AG04449 (cell line): ENCODE measurements around the gene PF4V1.

Experiments used
- CTCF ChIA-PET: fragments of 350-600 bp; formaldehyde crosslinking; extraction: SDS; loops from one replicate; lab custom pipeline; 2021; ENCODE audit warnings: antibody characterized with exemption; lab: Yijun Ruan, JAX
- POLR2A ChIA-PET: fragments of 400-600, 350-600 bp; formaldehyde crosslinking; extraction: SDS; loops from one replicate; lab custom pipeline; 2020; ENCODE audit warnings: antibody characterized with exemption, inconsistent platforms; lab: Yijun Ruan, JAX
- DNase-seq: peaks from one replicate; pipeline ENCODE4 v3.0.0-alpha.2; 2010; ENCODE audit warnings: low read depth, low spot score
- H3K4me3 ChIP-seq: 2 replicates; pipeline ENCODE4 v1.5.1; 2011; ENCODE audit warnings: low read depth, mild to moderate bottlenecking, control low read depth, low read length
- TF ChIP-seq, protein P1 (sequence below): IDR thresholded peaks from one replicate; pipeline ENCODE4 v1.5.1; 2011; ENCODE audit warnings: mild to moderate bottlenecking, moderate library complexity, low read length, control low read depth, inconsistent platforms; ENCODE audit not compliant: insufficient read depth; ENCODE audit errors: missing control alignments

Gene PF4V1, protein sequence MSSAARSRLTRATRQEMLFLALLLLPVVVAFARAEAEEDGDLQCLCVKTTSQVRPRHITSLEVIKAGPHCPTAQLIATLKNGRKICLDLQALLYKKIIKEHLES

GRCh38 chr4:73853246-73853704 is at the start of gene PF4V1:
PF4V1 (plus strand) TSS chr4:73853296; CDS start chr4:73853363, 67 bp downstream.
- peak within 1 kb of the TSS; percentile 32 for H3K4me3 ChIP-seq
- TF ChIP-seq, protein P1, sequence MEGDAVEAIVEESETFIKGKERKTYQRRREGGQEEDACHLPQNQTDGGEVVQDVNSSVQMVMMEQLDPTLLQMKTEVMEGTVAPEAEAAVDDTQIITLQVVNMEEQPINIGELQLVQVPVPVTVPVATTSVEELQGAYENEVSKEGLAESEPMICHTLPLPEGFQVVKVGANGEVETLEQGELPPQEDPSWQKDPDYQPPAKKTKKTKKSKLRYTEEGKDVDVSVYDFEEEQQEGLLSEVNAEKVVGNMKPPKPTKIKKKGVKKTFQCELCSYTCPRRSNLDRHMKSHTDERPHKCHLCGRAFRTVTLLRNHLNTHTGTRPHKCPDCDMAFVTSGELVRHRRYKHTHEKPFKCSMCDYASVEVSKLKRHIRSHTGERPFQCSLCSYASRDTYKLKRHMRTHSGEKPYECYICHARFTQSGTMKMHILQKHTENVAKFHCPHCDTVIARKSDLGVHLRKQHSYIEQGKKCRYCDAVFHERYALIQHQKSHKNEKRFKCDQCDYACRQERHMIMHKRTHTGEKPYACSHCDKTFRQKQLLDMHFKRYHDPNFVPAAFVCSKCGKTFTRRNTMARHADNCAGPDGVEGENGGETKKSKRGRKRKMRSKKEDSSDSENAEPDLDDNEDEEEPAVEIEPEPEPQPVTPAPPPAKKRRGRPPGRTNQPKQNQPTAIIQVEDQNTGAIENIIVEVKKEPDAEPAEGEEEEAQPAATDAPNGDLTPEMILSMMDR = peak; percentile 56
- ChIA-PET CTCF (interaction anchor here (1.4 to 1.6 kb wide), 3 partner anchors 10 to 11 kb away, joined by 3 to 6 read pairs (median 3); no protein-coding TSS in a partner anchor), POLR2A (no interaction called here)
- DNase-seq = no peak

GRCh38 chr4:73810191-73810590 is 42.9 kb upstream of the PF4V1 start:
- H3K4me3 ChIP-seq = no peak overlapping the region
- DNase-seq = no peak
- CTCF ChIA-PET = no interaction called here
- POLR2A ChIA-PET = no interaction called here
- TF ChIP-seq, protein P1 = no peak

DNA sequence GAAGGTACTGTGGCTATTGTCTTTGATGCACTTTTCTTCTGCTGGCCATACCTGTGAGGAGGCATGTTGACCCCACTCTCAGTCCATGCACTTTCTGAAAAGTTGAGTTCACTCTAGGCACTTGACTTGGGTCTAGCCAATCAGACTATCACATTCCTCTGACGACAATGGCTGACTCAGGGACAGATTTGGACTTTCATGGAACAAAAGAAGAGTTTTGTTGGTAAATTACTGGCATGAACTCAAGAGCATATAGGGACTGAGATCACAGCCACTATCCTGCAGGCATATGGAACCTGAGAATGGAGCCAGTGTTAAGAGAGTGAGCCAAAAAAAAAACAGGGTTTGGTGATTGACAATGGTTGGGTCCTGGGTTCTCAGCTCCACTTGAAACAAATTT is 41.3 kb upstream of the PF4V1 start:
- H3K4me3 ChIP-seq = no peak overlapping the region
- DNase-seq = no peak
- TF ChIP-seq, protein P1 = no peak
- CTCF ChIA-PET = no interaction called here
- POLR2A ChIA-PET = no interaction called here

DNA sequence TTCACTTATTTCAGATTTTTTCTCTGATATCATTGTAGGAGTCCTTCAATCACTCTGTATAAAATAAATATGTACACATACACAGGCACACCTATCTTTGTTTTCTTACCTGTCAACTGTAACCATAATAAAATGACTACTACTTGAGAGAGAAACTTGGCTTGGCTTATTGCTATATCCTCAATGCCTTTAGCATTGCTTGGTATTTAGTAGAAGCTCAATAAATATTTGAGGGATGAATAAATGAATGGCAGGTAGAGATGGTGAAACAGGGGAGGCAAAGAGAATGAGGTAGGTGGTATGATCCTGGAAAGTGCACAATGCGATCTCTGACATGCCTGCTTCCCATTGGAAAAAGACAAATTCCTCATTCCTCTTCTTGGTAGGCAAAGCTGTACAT is 38.4 kb upstream of the PF4V1 start:
- DNase-seq = no peak
- TF ChIP-seq, protein P1 = no peak
- ChIA-PET POLR2A (no interaction called here), CTCF (no interaction called here)
- no peak overlapping the region for H3K4me3 ChIP-seq

- no peak for DNase-seq
- no peak overlapping the region for H3K4me3 ChIP-seq
- ChIA-PET CTCF (no interaction called here), POLR2A (no interaction called here)
- TF ChIP-seq, protein P1 = no peak
These were observed 38.0 kb upstream of the PF4V1 start for GRCh38 chr4:73815145-73815544.

DNA sequence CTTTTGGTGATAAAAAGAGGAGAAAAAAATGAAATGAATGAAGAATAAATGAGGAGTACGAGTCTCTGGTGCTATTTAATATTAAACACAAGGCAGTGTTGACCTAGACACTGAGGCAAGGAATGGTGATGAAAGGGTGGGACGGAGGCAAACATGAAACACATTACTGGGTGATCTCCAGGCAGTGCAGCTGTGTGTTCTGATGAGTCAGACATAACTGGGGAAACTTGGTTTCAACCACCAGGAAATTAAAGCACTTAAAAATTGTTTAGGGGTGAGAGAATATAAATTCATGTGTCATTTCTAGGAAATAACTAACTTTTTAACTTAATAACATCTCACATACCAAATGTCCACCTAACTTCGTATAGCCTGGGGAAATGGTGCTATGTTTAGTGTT is 36.3 kb upstream of the PF4V1 start:
- no peak overlapping the region for H3K4me3 ChIP-seq
- CTCF ChIA-PET = no interaction called here
- TF ChIP-seq, protein P1 = no peak
- DNase-seq = peak; percentile 26
- POLR2A ChIA-PET = no interaction called here
